Right forelimb (tissue), 1 donor: Measurements from ENCODE around the gene LYL1.
A peak's percentile ranks its signal among the peaks of the same experiment; 100 is the strongest.

Experiments
- DNase-seq: peaks from one replicate; pipeline ENCODE4 v3.0.0-alpha.2; 2018

LYL1 gene

GRCh38 chr19:13104360-13104847 is 1.7 kb upstream of the LYL1 start:
- peak; percentile 73 for DNase-seq

- DNase-seq, result no peak
These were observed 1.1 kb upstream of the LYL1 start for GRCh38 chr19:13103581-13104359.

DNA sequence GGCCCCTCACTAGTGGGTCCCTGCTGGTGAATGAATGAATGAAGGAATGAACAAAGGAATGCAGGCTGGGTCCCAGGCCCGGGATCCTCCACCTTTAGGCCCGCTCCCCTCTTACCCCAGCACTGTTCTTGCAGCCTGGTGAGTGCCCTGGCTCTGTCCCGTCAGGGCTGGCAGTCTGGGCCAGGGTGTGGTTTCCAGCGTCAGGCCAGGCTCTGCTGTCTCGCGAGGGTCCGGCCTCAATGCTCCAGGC is 317 bp downstream of the LYL1 start:
- no peak for DNase-seq

- DNase-seq, result no peak
These were observed 855 bp downstream of the LYL1 start for GRCh38 chr19:13101590-13102415.

DNA sequence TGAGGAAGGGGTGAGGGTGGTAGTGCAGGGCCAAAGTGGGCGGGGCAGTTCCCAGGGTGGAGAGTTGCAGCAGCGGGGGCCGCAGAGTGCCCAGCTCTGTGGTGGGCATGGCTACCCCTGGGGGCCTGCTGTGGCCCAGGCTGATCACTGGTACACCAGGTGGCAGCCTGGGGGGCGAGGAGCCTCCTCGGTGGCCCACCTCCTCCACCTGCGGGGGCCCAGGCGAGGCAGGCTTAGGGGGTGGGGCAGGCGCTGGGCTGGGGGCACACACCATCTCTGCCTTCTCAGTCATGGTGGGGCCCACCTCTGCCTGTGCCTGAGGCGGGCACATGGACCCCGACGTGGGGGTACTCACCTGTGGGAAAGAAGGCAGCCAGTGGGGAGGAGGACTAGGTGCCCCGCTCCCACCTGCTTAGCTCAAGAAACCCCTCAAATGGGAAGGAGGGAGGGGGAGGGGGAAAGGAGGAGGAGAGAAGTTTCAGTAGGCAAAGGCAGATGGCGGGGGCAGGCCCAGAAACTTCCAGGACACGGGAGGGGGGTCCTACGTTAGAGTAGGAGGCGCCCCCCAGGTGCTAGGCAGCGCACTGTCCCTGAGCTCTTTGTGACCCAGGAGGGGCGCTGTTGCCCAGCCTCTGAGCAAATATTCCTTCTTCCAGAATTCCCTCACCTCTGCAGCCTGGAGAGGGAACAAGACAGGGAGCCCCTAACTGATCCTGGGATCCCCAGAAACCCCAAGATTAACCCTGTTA is 1.6 kb downstream of the LYL1 start:
- DNase-seq, result no peak

DNA sequence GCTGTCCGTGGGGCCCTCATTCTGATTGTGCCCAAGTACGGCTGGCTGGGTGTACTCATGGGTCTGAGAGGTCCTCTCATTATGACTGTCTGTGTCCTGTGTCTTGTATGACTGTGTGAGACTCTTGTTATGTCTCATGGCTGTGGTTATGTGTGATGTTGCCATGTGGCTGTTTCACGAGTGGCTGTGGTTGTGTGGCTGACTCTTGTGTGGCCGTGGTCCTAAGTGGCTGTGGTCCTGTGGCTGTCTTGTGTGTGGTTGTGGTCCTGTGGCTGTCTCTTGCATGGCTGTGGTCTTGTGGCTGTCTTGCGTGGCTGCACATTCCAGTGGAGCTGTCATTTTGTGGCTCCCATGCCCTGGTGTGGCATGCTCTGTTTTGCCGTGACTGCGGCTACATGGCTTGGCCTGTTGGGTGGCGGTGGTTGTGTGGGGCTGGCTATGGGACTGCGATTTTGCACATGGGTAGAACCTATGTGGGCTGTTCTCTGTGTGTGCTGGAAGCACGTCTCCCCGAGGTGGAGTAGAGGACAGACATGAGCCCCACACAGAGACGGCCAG is 2.5 kb downstream of the LYL1 start:
- no peak for DNase-seq

DNA sequence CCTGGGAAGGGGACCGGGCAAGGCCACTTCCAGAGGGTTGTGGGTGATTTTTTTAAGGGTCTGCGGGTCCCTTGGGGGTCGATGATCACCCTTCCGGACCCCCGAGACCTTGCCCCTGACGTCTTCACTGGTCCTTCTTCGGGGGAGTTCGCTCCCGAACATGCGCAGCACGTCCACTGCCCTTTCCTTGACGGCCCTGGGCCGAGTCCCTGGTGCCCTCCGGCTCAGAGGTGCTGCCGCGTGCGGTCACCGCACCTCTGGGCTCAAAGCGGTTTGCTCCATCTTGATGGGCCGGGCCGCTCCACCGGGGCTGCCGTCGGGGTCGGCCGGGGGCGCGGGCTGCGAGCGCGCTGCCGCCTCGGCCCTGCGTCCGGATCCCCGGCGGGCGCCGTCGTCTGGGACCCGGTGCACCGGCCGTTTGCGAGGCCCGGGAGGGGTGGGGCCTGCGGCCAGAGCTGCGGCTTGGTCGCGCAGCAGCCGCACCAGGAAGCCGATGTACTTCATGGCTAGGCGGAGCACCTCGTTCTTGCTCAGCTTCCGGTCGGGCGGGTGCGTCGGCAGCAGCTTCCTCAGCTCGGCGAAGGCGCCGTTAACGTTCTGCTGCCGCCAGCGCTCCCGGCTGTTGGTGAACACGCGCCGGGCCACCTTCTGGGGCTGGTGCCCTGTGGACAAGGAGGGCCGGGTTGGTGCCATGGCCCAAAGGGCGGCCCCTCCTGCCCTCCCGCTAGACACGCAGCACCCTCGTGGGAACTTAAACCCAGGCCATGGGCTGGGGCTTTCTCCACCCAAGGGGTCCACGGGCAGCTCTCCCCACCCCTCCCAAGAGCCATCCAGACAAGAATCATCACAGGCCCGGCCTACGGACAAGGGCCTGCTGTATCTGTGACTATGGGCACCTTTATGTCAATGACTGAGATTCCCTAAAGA is 3.3 kb downstream of the LYL1 start:
- DNase-seq, result peak; percentile 71

- peak; percentile 80 for DNase-seq
These were observed 4.2 kb downstream of the LYL1 start for GRCh38 chr19:13098277-13099072.

- DNase-seq, result no peak
These were observed 5.0 kb downstream of the LYL1 start for GRCh38 chr19:13097463-13098258.

GRCh38 chr19:13097033-13097462 is 5.6 kb downstream of the LYL1 start:
- DNase-seq, result no peak

DNA sequence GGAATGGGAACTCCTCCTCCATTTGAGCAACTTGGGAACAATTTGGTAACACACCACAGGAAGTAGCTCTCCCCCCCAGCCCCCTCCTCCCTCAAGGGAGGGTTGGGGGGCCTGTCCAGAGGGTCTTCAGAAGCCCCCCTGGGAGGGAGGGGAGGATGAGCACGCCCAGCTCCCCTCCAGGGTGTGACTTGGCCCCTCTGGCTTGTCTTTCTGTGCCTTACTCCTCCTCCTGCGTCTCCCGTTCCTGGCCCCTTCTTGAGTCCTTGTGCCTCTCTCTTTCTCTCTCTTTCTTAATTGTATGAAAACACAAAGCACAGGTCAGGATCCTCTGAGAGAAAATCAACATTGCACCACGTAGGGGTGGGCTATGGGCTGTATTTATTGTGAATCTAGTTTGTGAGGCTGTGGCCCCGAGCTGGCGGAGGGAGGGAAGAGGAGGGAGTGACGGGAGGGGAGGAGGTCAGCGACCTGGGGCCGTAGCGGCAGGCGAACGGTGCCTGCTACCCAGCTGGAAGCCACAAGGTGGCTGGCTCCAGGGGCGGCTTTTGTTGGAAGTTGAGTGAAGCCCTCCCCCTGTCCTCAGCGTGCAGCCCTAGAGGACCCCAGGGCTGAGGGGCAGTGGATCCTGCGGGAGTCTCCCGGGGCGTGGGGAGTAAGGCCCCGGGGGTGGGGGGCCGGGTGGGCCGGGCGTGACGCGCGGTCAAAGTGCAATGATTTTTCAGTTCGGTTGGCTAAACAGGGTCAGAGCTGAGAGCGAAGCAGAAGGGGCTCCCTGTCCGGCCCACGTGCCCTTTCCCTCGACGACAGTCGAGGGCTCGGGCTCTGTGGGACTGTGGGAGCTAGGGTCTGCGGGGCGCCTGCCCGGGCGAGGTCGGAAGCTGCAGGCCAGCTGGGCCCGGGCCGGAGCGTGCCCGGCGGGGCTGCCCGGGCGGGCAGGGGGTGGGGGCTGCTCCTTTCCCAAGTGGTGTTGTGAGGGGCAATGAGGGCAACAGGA is 6.4 kb downstream of the LYL1 start:
- DNase-seq, result no peak

GRCh38 chr19:13095393-13095784 is 7.3 kb downstream of the LYL1 start:
- DNase-seq, result no peak

GRCh38 chr19:13094771-13095392 is 7.8 kb downstream of the LYL1 start:
- no peak for DNase-seq

DNA sequence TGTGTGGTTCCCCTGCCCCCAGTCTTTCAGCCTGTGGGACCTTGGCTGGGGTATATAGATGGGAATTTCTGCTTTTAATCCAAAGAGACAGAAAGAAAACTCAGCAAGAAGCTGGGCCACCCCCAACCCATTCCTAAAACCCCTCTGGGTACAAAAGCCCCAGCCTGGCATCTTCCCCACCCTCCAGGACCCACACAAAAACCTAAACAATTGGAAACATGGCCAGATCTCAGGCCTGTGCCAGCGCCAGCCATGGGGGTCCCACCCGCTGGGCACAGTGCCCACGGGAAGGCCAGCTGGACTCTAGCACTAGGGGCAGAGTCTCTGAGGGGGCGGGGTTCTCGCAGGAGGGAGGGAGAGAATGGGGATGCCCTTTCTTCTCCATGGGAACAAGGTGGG is 8.6 kb downstream of the LYL1 start:
- DNase-seq, result no peak

GRCh38 chr19:13093407-13094105 is 9.1 kb downstream of the LYL1 start:
- peak; percentile 87 for DNase-seq

DNA sequence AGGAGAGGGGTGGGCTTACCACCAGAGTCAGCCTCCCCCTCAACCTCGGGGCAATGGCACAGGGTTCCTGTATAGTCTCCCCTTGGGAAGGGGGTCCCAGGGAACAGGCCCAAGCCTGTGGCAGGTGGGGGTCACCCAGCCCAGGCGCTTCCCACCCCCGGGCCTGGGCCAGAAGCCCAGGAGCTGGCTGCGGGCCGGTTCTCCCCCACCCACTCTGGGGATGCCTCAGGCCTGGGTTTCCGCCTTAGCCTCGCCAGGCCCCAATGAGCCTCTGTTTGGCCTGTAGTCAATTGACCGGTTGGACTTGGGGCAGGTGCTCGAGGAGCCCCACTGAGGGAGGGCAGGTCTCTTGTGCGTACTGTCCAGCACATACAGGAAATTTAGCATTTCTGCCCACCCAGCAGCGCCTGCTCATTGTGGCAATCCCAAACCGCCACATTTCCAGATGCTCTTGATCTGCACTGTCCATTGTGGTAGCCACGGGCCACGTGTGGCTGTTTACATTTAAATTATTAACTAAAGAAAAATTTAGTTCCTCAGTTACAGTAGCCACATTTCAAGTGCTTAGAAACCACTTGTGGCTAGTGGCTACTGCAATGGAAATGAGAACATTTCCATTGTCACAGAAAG is 9.9 kb downstream of the LYL1 start:
- DNase-seq, result no peak

DNA sequence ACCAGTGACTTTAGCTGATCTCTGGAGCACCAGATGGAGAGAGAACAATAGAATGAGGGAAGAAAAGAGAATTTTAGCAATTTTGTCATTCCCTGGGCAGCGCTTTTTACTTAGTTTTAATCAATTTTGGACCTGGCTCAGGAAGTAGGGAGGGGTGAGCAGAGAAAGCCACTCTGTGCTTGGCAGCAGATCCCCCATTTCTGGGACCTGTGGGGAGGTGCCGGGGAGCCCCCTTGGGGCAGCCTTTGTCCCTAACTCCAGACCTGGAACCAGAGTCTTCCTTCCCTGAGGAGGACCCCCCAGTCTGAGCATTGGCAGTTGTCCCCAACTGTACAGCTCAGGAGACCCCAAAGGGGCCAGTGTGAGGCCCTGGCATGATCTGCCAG is 10.5 kb downstream of the LYL1 start:
- no peak for DNase-seq
